Right ventricle myocardium inferior (tissue), 1 donor: ENCODE results near the gene RERE. TPM values are rescaled to one million over a fixed set of nuclear protein-coding genes. Genes with fewer than 3 reads are reported as not detected.
A peak's percentile ranks its signal among the peaks of the same experiment; 100 is the strongest.
"Not testable (repeated sequence)": the region's sequence is repeated elsewhere in the genome, so short reads cannot be mapped to it uniquely, and the experiment has no call there.

Experiments used
- ATAC-seq: fragments of 200-7000 bp; cut with Tn5 transposase; one replicate; pipeline ENCODE4 v1.9.1; 2020; ENCODE audit warnings: mild to moderate bottlenecking, moderate library complexity
- DNase-seq: peaks from one replicate; pipeline ENCODE4 v3.0.0; 2021; ENCODE audit errors: missing footprints
- intact Hi-C: fragments of 100-400 bp; cut with DNase I; formaldehyde crosslinking; loops from one replicate; pipeline ENCODE4 v1.11.0; 2022
- total RNA-seq: library from RNA; stranded (reverse); fragmentation: NEBNext Ultra II Directional; extraction: Animal tissue kit (Norgen Biotek cat#: 25700); gene quantifications from one replicate; pipeline ENCODE4 v1.2.1, GENCODE V29; 2021
- donor health status: DM: no; HTN: yes; CAD: no; lungs with severe emphysema.

RERE gene
- total RNA-seq, 1 donor from 2014 or later: 133 TPM

DNA sequence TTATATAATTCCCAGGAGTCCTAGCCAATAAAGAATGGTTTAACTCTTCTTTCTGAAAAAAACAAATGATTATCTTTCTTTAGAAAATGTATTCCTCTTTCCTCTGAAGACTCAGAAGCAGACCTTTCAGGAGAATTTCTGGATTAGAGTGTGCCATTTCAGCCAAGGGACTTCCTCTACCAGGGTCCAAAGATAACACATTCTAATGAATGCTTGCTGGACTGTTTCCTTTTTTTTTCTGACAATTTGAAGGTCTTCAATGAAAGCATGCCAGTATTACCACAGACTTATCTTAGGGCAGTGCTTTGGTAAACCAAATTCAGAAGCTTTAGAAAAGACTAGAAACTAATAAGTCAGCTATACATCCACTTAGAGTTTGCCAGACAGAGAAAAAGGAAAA, 80.5 kb downstream of the RERE start:
- intact Hi-C loops: no loop called here
- ATAC-seq: no peak
- DNase-seq: no peak

GRCh38 chr1:8733484-8733883, 84.0 kb downstream of the RERE start:
- ATAC-seq: peak; percentile 28
- no peak for DNase-seq
- intact Hi-C loops: no loop called here

DNA sequence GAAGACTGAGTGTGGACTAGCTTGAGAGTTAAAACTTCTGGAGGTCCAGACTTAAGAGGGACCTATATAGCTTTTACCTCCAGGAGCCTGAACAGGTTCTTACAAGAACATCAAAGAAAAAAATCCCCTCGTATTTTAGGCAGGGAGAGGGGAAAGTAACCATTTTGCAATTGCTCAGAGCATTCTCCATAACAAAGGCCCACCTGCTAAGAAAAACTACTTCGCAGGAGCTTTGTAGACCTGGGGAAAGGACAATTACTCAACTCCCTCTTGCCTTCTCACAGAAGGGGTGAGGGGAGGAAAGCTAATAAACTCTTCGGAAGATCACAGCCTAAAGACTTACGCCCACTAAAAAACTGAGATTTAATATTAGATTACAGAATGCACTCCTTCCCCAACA, 86.3 kb downstream of the RERE start:
- no peak for DNase-seq
- intact Hi-C loops: no loop called here
- no peak for ATAC-seq

GRCh38 chr1:8728464-8728863, 89.0 kb downstream of the RERE start:
- intact Hi-C loops: loop anchor here (5.0 kb wide), 3 partner anchors 56 to 751 kb away; no protein-coding TSS in a partner anchor
- no peak for ATAC-seq
- no peak for DNase-seq

- peak; percentile 76 for DNase-seq
- intact Hi-C loops: loop anchor here (5.0 kb wide), 3 partner anchors 56 to 751 kb away; no protein-coding TSS in a partner anchor
- peak; percentile 83 for ATAC-seq
Measured at GRCh38 chr1:8727809-8728213, 89.6 kb downstream of the RERE start.

DNA sequence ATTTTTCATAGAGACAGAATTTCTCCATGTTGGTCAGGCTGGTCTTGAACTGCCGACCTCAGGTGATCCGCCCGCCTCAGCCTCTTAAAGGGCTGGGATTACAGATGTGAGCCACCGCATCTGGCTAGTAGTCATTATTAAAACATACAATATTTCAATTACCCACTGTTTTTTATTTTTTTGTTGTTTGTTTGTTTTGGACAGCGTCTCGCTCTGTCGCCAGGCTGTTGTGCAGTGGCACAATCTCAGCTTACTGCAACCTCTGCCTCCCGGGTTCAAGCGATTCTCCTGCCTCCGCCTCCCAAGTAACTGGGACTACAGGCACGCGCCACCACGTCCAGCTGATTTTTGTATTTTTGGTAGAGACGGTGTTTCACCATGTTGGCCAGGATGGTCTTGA, 90.1 kb downstream of the RERE start:
- intact Hi-C loops: loop anchor here (5.0 kb wide), 3 partner anchors 55 to 750 kb away; no protein-coding TSS in a partner anchor
- not testable (repeated sequence) for ATAC-seq, DNase-seq

- intact Hi-C loops: loop anchor here (1.0 to 5.0 kb wide), 4 partner anchors 54 to 749 kb away; no protein-coding TSS in a partner anchor
- not testable (repeated sequence) for DNase-seq, ATAC-seq
Measured at GRCh38 chr1:8726801-8727186, 90.6 kb downstream of the RERE start.

DNA sequence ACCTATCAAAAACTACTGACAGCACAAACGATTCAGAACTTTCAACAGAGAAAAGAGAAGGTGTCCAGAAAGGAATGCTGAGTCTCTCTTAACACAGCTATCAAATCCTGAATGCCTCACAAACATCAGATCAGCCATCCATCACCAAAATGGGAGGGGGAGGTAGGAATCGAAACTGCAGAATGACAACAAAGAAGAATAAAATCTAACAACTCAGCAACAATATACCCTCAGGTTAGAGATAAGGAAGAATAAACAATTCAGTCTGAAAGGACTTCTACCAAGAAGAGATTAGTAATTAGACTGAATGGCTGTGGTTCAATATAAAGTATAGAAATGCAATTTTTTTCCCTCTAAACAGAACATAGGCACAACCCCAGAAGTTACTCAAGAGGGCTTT, 94.4 kb downstream of the RERE start:
- ATAC-seq (no peak), DNase-seq (no peak)
- intact Hi-C loops: no loop called here

DNA sequence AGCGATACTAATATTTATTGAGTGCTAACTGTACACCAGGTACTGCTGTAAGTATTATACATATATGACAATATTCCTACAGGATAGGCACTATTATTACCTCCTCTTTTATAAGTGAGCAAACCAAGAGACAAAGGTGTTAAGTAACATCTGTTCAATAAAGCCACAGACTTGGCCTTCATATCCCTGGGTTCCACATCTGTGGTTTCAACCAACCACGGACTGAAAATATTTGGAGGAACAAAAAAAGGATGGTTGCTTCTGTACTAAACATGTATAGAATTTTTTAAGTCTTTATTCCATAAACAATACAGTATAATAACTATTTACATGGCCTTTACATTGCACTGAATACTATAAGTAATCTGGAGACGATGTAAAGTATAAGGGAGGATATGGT, 95.1 kb downstream of the RERE start:
- no peak for ATAC-seq
- DNase-seq: no peak
- intact Hi-C loops: no loop called here

- ATAC-seq: no peak
- DNase-seq: no peak
- intact Hi-C loops: no loop called here
Measured at GRCh38 chr1:8721679-8722324, 95.6 kb downstream of the RERE start.

GRCh38 chr1:8720347-8720746, 97.1 kb downstream of the RERE start:
- no peak for ATAC-seq
- intact Hi-C loops: no loop called here
- DNase-seq: no peak

GRCh38 chr1:8718850-8719361, 98.5 kb downstream of the RERE start:
- DNase-seq (no peak), ATAC-seq (no peak)
- intact Hi-C loops: no loop called here

- ATAC-seq (no peak), DNase-seq (no peak)
- intact Hi-C loops: no loop called here
Measured at GRCh38 chr1:8717148-8717547, 100.3 kb downstream of the RERE start.

GRCh38 chr1:8716238-8716637, 101.2 kb downstream of the RERE start:
- no peak for ATAC-seq

DNA sequence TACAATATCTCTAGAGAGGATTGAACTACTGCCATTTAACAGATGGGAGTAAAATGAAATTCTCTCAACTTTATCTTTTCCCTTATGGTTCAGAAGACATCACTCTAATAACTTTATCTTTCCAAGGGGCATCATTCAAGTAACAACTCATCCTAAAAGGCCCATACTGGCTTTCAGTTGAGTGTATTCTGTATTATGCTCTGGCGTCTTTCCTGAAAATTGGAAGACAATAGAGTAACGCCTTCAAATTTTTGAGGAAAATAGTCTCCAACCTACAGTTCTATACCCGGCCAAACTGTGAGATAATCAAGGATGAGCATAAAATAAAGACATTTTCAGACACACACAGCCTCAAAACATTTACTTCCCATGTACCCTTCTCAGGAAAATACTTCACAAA, 103.3 kb downstream of the RERE start:
- intact Hi-C loops: no loop called here
- DNase-seq (no peak), ATAC-seq (no peak)

More at GRCh38 chr1:8716238-8716637, 101.2 kb downstream of the RERE start:
- DNase-seq: no peak
- intact Hi-C loops: no loop called here

DNA sequence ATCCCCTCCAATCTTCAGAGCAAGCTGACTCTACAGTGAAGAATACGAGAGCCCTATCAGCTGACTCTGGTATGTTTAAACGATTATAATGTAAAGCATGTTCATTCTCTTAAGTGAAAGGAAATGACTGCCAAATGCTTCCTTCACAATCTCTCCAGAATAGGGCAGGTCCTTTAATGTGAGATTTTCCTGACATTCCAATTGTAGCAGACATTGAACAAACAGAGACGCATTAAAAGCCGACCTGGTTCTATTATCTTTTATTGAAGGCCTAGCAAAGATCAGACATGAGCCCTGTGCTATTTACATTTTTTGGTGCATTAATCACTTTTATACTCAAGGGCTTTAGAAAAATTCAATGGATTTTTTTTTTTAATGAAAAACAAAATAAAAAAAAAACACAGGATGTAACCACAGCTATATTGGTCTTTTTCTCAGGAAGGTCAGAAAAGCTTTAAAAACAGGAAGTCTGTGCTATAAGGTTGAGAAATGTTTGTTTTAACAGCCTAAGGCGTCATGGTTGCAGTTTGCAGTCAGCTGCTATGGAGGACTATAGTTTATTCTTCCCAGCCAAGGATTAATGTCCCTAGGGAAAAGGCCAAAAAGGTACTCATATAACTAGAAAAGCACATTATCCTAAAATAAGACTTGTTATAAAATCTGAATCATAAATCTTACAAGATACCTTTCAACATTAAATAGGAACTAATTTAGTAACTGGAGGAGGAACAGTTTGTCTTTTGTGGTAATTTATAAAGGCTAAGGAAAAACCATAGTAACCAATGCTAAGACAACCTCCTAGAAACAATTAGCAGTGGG, 104.8 kb downstream of the RERE start:
- intact Hi-C loops: no loop called here

DNA sequence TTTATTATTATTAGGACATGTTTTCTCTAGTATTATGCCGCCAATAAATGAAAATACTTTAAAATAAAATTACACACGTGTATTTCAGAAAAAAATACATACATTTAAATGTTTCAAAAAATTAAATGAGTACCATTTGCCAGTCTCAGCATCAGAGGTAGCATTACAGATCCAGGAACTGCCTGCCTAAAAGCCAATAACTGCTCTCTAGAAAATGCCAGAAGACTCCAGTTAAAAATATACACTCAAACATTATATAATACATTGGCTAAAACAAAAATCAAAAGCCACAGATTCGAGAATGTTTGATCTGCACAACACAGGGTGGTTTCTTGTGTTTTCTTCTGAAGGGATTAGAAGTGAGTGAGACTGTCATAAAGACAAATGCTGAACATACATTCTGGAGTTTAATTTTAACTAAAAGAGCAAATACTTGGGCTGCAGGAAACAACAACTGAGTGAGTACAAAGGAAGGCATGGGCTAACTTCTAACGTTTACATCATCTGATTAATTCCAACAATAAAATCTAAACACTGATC, 105.5 kb downstream of the RERE start:
- ATAC-seq (no peak), DNase-seq (no peak)
- intact Hi-C loops: no loop called here

More for the DNA sequence above, 104.8 kb downstream of the RERE start:
- DNase-seq: no peak
- no peak for ATAC-seq

DNA sequence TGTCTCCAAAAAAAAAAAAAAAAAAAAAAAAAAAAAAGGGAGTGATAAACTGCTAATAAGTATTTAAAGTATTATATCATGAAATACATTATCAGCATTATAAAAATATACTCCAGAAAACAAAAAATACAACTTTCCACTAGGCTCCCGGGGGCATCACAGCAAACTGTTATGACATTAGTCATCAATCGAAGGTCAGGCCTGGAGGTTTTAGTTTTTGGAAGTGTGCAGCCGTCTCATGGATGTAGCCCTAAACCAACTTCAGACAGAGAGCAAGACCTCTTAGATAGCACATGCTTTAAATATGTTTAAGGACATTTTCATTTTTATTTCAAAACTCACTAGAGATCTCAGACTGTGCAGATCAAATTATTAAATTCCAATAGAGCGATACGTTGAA, 106.3 kb downstream of the RERE start:
- no peak for ATAC-seq
- intact Hi-C loops: no loop called here
- no peak for DNase-seq

DNA sequence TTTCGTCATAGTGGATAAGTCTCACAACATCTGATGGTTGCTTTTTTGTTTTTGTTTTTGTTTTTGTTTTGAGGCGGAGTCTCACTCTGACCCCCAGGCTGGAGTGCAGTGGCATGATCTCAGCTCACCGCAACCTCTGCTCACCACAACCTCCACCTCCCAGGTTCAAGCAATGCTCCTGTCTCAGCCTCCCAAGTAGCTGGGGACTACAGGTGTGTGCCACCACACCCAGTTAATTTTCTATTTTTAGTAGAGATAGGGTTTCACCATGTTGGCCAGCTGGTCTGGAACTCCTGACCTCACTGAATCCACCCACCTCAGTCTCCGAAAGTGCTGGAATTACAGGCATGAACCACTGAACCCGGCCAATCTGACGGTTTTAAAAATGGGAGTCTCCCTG, 109.2 kb downstream of the RERE start:
- intact Hi-C loops: loop anchor here (10.0 kb wide), 1 partner anchor 323 kb away; no protein-coding TSS in a partner anchor
- no peak for ATAC-seq
- no peak for DNase-seq
